ENCODE data around the gene SALL1. TPM values are rescaled to one million over a fixed set of nuclear protein-coding genes. Genes with fewer than 3 reads are reported as not detected.

SALL1 gene
- total and polyA plus RNA-seq, 4 donors, result 0.06 TPM; not detected in 3

GRCh38 chr16:51141541-51141940 is 9.5 kb downstream of the SALL1 start:
- DNase-seq (no peak), ATAC-seq (ENCODE audit: insufficient read depth, low FRiP score) (no peak)
- H3K27me3 ChIP-seq (ENCODE audit: control insufficient read depth in 3 of 3, insufficient read depth in 3 of 3, low read length in 2 of 3), result peaks cover 3 to 77% (median 56%) of the 10 kb centered on the region in 3 donors
- H3K9ac ChIP-seq (ENCODE audit: insufficient read depth in 1 of 2, low read length in 2 of 2), result no peak overlapping the region
- no peaks in the 10 kb centered on the region for H3K36me3 ChIP-seq (ENCODE audit: control insufficient read depth in 4 of 4, insufficient read depth in 4 of 4, low read length in 4 of 4)
- no peak for TF ChIP-seq CTCF (IDR thresholded peaks at IDR 0.05; ENCODE audit: control extremely low read depth, extremely low read depth)
- no peaks in the 10 kb centered on the region for H3K4me1 ChIP-seq (ENCODE audit: control insufficient read depth in 5 of 5, insufficient read depth in 5 of 5, low read length in 5 of 5)
- H3K4me3 ChIP-seq, result no peak overlapping the region
- peaks cover 0 to 18% (median 0%) of the 10 kb centered on the region in 4 donors for H3K9me3 ChIP-seq (ENCODE audit: control insufficient read depth in 4 of 4, insufficient read depth in 3 of 4, low read length in 3 of 4)
- 88 to 95% methylated on average over 21 of the region's 21 CpGs for WGBS, 2 donors
- no peak overlapping the region for H3K27ac ChIP-seq (ENCODE audit: low read depth in 1 of 2, low read length in 1 of 2)

- Histone ChIP-seq H3K27ac (ENCODE audit: low read depth in 1 of 2, low read length in 1 of 2) (no peak overlapping the region), H3K27me3 (ENCODE audit: control insufficient read depth in 3 of 3, insufficient read depth in 3 of 3, low read length in 2 of 3) (peaks cover 3 to 77% (median 54%) of the 10 kb centered on the region in 3 donors), H3K9ac (ENCODE audit: insufficient read depth in 1 of 2, low read length in 2 of 2) (no peak overlapping the region), H3K36me3 (ENCODE audit: control insufficient read depth in 4 of 4, insufficient read depth in 4 of 4, low read length in 4 of 4) (no peaks in the 10 kb centered on the region), H3K9me3 (ENCODE audit: control insufficient read depth in 4 of 4, insufficient read depth in 3 of 4, low read length in 3 of 4) (peaks cover 0 to 18% (median 0%) of the 10 kb centered on the region in 4 donors), H3K4me1 (ENCODE audit: control insufficient read depth in 5 of 5, insufficient read depth in 5 of 5, low read length in 5 of 5) (no peaks in the 10 kb centered on the region), H3K4me3 (no peak overlapping the region)
- no peak for TF ChIP-seq CTCF (IDR thresholded peaks at IDR 0.05; ENCODE audit: control extremely low read depth, extremely low read depth)
- DNase-seq, result no peak
- 88 to 90% methylated on average over 9 of the region's 9 CpGs for WGBS, 2 donors
- ATAC-seq (ENCODE audit: insufficient read depth, low FRiP score), result no peak
Observed at GRCh38 chr16:51141106-51141505, 10.0 kb downstream of the SALL1 start.

- H3K4me3 ChIP-seq, result no peak overlapping the region
- no peak for ATAC-seq (ENCODE audit: insufficient read depth, low FRiP score)
Observed at GRCh38 chr16:51140112-51140511, 11.0 kb downstream of the SALL1 start.

More at GRCh38 chr16:51140112-51140511, 11.0 kb downstream of the SALL1 start:
- 91 to 92% methylated on average over 15 of the region's 15 CpGs for WGBS, 2 donors
- peaks cover 0 to 18% (median 0%) of the 10 kb centered on the region in 4 donors for H3K9me3 ChIP-seq (ENCODE audit: control insufficient read depth in 4 of 4, insufficient read depth in 3 of 4, low read length in 3 of 4)
- no peak overlapping the region for H3K9ac ChIP-seq (ENCODE audit: insufficient read depth in 1 of 2, low read length in 2 of 2)
- H3K36me3 ChIP-seq (ENCODE audit: control insufficient read depth in 4 of 4, insufficient read depth in 4 of 4, low read length in 4 of 4), result no peaks in the 10 kb centered on the region
- no peaks in the 10 kb centered on the region for H3K4me1 ChIP-seq (ENCODE audit: control insufficient read depth in 5 of 5, insufficient read depth in 5 of 5, low read length in 5 of 5)
- no peak for TF ChIP-seq CTCF (IDR thresholded peaks at IDR 0.05; ENCODE audit: control extremely low read depth, extremely low read depth)
- no peak overlapping the region for H3K27ac ChIP-seq (ENCODE audit: low read depth in 1 of 2, low read length in 1 of 2)
- DNase-seq, result no peak
- H3K27me3 ChIP-seq (ENCODE audit: control insufficient read depth in 3 of 3, insufficient read depth in 3 of 3, low read length in 2 of 3), result peaks cover 1 to 77% (median 54%) of the 10 kb centered on the region in 3 donors

Measured in lung (tissue), 12 donors.